GM21576 (cell line): ENCODE results near the gene HIPK4.

Experiments used
- ATAC-seq: cut with Tn5 transposase; IDR thresholded peaks from one replicate; pipeline ENCODE4 v1.9.1; 2021; ENCODE audit warnings: mild to moderate bottlenecking, moderate library complexity; ENCODE audit not compliant: unreplicated experiment

The HIPK4 gene

GRCh38 chr19:40369797-40370196 lies 20.2 kb downstream of the HIPK4 start:
- ATAC-seq = no peak

- no peak for ATAC-seq
Measured at GRCh38 chr19:40367577-40368434, 22.2 kb downstream of the HIPK4 start.

GRCh38 chr19:40366697-40367561 lies 23.1 kb downstream of the HIPK4 start:
- no peak for ATAC-seq

- ATAC-seq = no peak
Measured at GRCh38 chr19:40365613-40366401, 24.2 kb downstream of the HIPK4 start.

- ATAC-seq = no peak
Measured at GRCh38 chr19:40365010-40365409, 25.0 kb downstream of the HIPK4 start.

GRCh38 chr19:40363069-40363468 lies 26.9 kb downstream of the HIPK4 start:
- ATAC-seq = no peak

- ATAC-seq = no peak
Measured at GRCh38 chr19:40362160-40362559, 27.8 kb downstream of the HIPK4 start.

- no peak for ATAC-seq
Measured at GRCh38 chr19:40360708-40361241, 29.2 kb downstream of the HIPK4 start.

GRCh38 chr19:40360020-40360707 lies 29.8 kb downstream of the HIPK4 start:
- ATAC-seq = no peak

- ATAC-seq = no peak
Measured at GRCh38 chr19:40358773-40359172, 31.2 kb downstream of the HIPK4 start.

- no peak for ATAC-seq
Measured at GRCh38 chr19:40357640-40358039, 32.3 kb downstream of the HIPK4 start.

GRCh38 chr19:40356681-40357595 lies 33.0 kb downstream of the HIPK4 start:
- no peak for ATAC-seq

- ATAC-seq = no peak
Measured at GRCh38 chr19:40355975-40356680, 33.9 kb downstream of the HIPK4 start.

- no peak for ATAC-seq
Measured at GRCh38 chr19:40348961-40349507, 40.9 kb downstream of the HIPK4 start.

- ATAC-seq = peak; percentile 82
Measured at GRCh38 chr19:40348125-40348913, 41.7 kb downstream of the HIPK4 start, which contains the start of the genes C19orf47 and PLD3. Gene C19orf47, minus strand, starts transcription at chr19:40348397. Its CDS starts 6,540 bp downstream, at chr19:40341857. Gene PLD3, plus strand, starts transcription at chr19:40348695. Its CDS starts 17,789 bp downstream, at chr19:40366484.

GRCh38 chr19:40344422-40344821 lies 45.6 kb downstream of the HIPK4 start:
- ATAC-seq = no peak

- ATAC-seq = no peak
Measured at GRCh38 chr19:40342644-40343311, 47.2 kb downstream of the HIPK4 start.
